ENCODE data around the gene KCND2. TPM values are rescaled to one million over a fixed set of nuclear protein-coding genes. Genes with fewer than 3 reads are reported as not detected.

Gene KCND2
- total and polyA plus RNA-seq, 2 of the 8 experiments (the other 6 are each of a cell fraction or from before 2014, with no cell fraction given) = 4.6 to 7.7 TPM

DNA sequence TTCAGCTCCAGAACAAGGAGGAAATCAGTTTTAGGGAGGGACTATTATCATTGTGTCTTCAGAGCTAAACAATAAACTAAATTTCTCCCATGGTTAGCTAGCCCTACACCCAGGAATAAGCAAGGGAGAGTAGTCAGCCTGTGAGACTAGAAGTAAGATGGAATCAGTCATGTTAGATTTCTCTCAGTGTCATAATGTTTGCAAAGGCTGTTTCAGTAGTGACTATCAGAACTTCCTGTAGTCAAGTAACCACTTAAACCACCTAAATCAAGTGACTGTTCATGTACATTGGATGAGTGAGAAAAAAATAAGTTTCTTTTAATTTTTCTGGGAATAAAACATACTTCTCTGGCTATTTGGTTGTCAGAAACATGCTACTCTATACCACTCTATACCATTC, 121.6 kb downstream of the KCND2 start:
- H3K4ac ChIP-seq (replicated peaks; ENCODE audit: insufficient read length, low read depth, low read length) = no peak overlapping the region
- H3K9ac ChIP-seq (replicated peaks in 1 of 4; ENCODE audit: extremely low read depth in 1 of 4, low read depth in 3 of 4, low read length in 3 of 4) = no peak overlapping the region

More for the DNA sequence above, 121.6 kb downstream of the KCND2 start:
- no peak overlapping the region for H3K14ac ChIP-seq (ENCODE audit: insufficient read length)
- H3K9me3 ChIP-seq (ENCODE audit: insufficient read depth in 2 of 2, low read depth in 1 of 2, low read length in 1 of 2) = no peaks in the 10 kb centered on the region
- no peaks in the 10 kb centered on the region for H4K20me1 ChIP-seq (replicated peaks in 1 of 2; ENCODE audit: control insufficient read depth in 1 of 2, insufficient read depth in 2 of 2, low read length in 2 of 2)
- H3K23me2 ChIP-seq (ENCODE audit: low read depth, low read length) = no peaks in the 10 kb centered on the region
- TF ChIP-seq JUND (IDR thresholded peaks at IDR 0.05; ENCODE audit: low read length) (no peak), POU5F1 (IDR thresholded peaks at IDR 0.05; ENCODE audit: low read depth, low read length) (no peak), SP4 (IDR thresholded peaks at IDR 0.05; ENCODE audit: low read length) (no peak), SP2 (IDR thresholded peaks at IDR 0.05; ENCODE audit: low read length) (no peak), CBX5 (IDR thresholded peaks at IDR 0.05; ENCODE audit: low read depth, low read length) (no peak), TEAD4 (IDR thresholded peaks at IDR 0.05; ENCODE audit: low read depth, low read length) (no peak), RBBP5 (IDR thresholded peaks at IDR 0.05; ENCODE audit: borderline replicate concordance, low read depth, low read length) (no peak), E2F6 (IDR thresholded peaks at IDR 0.05) (no peak), BRCA1 (IDR thresholded peaks at IDR 0.05; ENCODE audit: low read depth, low read length) (no peak), PHF8 (conservative IDR thresholded peaks at IDR 0.05; ENCODE audit: low read depth, low read length) (no peak), SUZ12 (IDR thresholded peaks at IDR 0.05; ENCODE audit: low read length) (no peak), EP300 (IDR thresholded peaks at IDR 0.05; ENCODE audit: borderline replicate concordance in 1 of 2, low read depth in 2 of 2, low read length in 2 of 2) (no peak)
- H3K18ac ChIP-seq (ENCODE audit: extremely low read depth, low read length) = no peak overlapping the region
- no peak overlapping the region for H2AK5ac ChIP-seq (ENCODE audit: low read depth, low read length)
- H3K27me3 ChIP-seq (replicated peaks in 1 of 4; ENCODE audit: control insufficient read depth in 3 of 4, extremely low read depth in 1 of 4, insufficient read depth in 3 of 4, low read length in 3 of 4) = no peaks in the 10 kb centered on the region
- H2BK12ac ChIP-seq (ENCODE audit: low read depth, low read length) = no peak overlapping the region
- no peak overlapping the region for H3K23ac ChIP-seq (ENCODE audit: insufficient read length)
- no peak overlapping the region for H3K27ac ChIP-seq (ENCODE audit: low read depth, low read length)
- H4K5ac ChIP-seq (ENCODE audit: insufficient read length, low read depth, low read length) = no peak overlapping the region
- FAIRE-seq (no peak), DNase-seq (ENCODE audit: low read depth in 1 of 2, low spot score in 2 of 2) (no peak)
- no peaks in the 10 kb centered on the region for H3K79me2 ChIP-seq (ENCODE audit: control insufficient read depth in 1 of 2, insufficient read depth in 2 of 2, low read length in 2 of 2)
- H3K36me3 ChIP-seq (ENCODE audit: control insufficient read depth in 2 of 4, insufficient read depth in 4 of 4, low read length in 3 of 4) = no peaks in the 10 kb centered on the region
- CTCF ChIA-PET (ENCODE audit: partially characterized antibody) = no interaction called here
- POLR2A ChIA-PET (ENCODE audit: partially characterized antibody) = no interaction called here
- H3K4me2 ChIP-seq (ENCODE audit: insufficient read depth in 1 of 2, low read depth in 2 of 2, low read length in 2 of 2) = no peak overlapping the region
- no peak overlapping the region for H4K8ac ChIP-seq (ENCODE audit: extremely low read depth, insufficient read depth, low read length)
- H3K4me1 ChIP-seq (replicated peaks in 1 of 4; ENCODE audit: control insufficient read depth in 3 of 4, insufficient read depth in 4 of 4, low read length in 3 of 4) = 0 out of 7 replicates have a peak, but pooled peaks cover 0 to 2% (median 0%) of the 10 kb centered on the region in 4 experiments
- no peak overlapping the region for H4K91ac ChIP-seq (replicated peaks; ENCODE audit: insufficient read length, low read length)
- H3K4me3 ChIP-seq (ENCODE audit: extremely low read depth in 1 of 4, insufficient read depth in 2 of 4, low read depth in 3 of 4, low read length in 4 of 4) = no peak overlapping the region
- no peaks in the 10 kb centered on the region for H3K79me1 ChIP-seq (ENCODE audit: low read depth, low read length)
- H2BK5ac ChIP-seq (ENCODE audit: low read depth, low read length) = no peak overlapping the region
- H3K56ac ChIP-seq (replicated peaks; ENCODE audit: insufficient read length, low read depth, low read length) = no peak overlapping the region
- no peak overlapping the region for H2BK15ac ChIP-seq (ENCODE audit: low read length)
- H2BK120ac ChIP-seq (replicated peaks; ENCODE audit: low read depth, low read length) = no peak overlapping the region
- H2BK20ac ChIP-seq (ENCODE audit: low read length) = no peak overlapping the region
- H2AFZ ChIP-seq (ENCODE audit: low read length) = no peak overlapping the region
